22Rv1 (cell line): ENCODE data around the gene APBB2.

Experiments used
- ZFX ChIP-seq: fragments of 450-650 bp; IDR thresholded peaks from 2 replicates; pipeline ENCODE4 v1.6.1; 2017; ENCODE audit warnings: antibody characterized with exemption, borderline replicate concordance
- TF ChIP-seq, protein P1 (sequence below): fragments of 450-650 bp; IDR thresholded peaks from 2 replicates; pipeline ENCODE4 v1.5.1; 2017; ENCODE audit warnings: mild to moderate bottlenecking

- TF ChIP-seq, protein P1, sequence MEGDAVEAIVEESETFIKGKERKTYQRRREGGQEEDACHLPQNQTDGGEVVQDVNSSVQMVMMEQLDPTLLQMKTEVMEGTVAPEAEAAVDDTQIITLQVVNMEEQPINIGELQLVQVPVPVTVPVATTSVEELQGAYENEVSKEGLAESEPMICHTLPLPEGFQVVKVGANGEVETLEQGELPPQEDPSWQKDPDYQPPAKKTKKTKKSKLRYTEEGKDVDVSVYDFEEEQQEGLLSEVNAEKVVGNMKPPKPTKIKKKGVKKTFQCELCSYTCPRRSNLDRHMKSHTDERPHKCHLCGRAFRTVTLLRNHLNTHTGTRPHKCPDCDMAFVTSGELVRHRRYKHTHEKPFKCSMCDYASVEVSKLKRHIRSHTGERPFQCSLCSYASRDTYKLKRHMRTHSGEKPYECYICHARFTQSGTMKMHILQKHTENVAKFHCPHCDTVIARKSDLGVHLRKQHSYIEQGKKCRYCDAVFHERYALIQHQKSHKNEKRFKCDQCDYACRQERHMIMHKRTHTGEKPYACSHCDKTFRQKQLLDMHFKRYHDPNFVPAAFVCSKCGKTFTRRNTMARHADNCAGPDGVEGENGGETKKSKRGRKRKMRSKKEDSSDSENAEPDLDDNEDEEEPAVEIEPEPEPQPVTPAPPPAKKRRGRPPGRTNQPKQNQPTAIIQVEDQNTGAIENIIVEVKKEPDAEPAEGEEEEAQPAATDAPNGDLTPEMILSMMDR, result no peak
- TF ChIP-seq ZFX, result no peak
Measured at GRCh38 chr4:40886931-40887763, 327.2 kb downstream of the APBB2 start.
